HG03066 (cell line): ENCODE results near the gene JPH3.
"Not testable (repeated sequence)": the region's sequence is repeated elsewhere in the genome, so short reads cannot be mapped to it uniquely, and the experiment has no call there.

Source experiments
- ATAC-seq: cut with Tn5 transposase; IDR thresholded peaks from one replicate; pipeline ENCODE4 v1.9.1; 2021; ENCODE audit warnings: low read depth; ENCODE audit not compliant: unreplicated experiment

The JPH3 gene

DNA sequence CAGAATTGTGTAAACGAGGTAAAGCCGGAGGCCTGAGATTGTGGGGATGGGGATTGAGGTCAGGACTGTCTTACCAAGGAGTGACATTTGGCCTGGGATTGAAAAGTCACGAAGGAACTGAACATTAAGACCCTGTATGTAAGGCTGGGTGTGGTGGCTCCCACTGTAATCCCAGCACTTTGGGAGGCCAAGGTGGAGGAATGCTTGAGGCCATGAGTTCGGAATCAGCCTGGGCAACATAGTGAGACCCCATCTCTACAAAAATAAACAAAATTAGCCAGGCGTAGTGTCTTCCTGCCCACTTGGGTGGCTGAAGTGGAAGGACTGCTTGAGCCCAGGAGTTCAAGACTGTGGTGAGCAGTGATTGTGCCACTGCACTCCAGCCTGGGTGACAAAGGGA, 75.5 kb downstream of the JPH3 start:
- ATAC-seq = no peak

DNA sequence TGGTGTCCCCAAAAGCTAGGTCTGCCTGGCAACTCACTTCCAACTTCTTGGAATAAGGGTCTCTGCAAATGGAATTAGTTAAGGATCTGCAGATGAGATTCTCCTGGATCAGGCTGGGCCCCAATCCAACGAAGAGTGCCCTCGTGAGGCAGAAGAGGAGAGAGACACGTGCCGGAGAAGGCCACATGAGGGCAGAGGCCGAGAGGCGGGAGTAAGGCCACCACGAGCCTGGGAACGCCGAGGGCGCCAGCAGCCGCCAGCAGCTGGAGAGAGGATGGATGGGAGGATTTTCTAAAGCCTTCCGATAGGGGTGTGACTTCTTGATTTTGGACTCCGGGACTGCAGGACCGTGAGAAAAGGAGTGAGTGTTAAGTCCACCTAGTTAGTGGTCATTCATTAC, 76.3 kb downstream of the JPH3 start:
- ATAC-seq = no peak

DNA sequence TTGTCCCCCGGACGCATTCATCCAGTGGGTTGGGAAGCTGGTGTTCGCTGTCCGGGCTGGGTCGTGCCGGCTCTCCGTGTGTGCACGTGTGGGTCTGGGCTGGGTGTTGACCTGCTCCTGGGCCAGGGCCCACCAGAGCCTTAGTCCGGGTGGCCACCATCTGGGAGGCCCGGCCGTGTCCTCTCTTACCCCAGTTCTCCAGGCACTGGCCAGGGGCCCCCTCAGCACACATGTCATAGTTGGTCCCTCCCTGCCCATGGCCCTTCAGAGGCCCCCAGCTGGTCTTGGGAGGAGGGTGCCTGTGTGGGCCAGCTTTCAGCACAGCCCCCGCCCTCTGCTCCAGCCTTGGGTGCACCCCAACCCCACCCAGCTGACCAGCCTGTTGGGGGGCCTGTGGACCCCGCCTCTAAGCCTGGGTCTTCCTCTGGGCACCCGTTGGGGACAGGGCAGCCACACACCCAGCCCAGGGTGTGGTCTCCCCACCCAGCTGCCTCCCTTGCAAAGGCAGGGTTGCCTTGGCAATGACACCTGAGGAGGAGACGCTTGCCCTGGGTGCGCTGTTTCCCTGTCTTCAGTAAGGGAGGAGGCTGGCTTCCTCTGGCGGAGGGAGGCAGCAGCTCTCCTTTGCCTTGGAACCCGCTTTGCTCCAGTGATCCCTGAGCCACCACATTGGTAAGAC, 77.4 kb downstream of the JPH3 start:
- no peak for ATAC-seq

DNA sequence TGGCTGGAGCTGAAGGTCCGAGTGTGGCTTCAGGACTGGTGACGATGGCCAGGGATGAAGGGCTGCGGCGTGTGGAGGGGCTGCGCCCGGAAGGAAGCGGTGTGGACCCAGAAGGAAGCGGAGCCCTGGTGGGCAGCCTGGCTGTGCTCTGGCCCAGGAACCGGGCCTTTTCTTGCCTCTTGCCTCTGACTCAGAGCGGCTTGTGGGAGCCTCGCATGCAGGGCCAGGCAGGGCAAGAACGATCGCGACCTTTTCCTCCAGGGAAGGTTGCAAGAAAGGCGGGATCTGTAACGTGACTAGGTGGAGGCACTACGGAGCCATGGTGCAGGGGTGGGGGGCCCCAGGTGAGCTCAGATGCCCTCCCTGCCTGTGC, 78.0 kb downstream of the JPH3 start:
- ATAC-seq = no peak

DNA sequence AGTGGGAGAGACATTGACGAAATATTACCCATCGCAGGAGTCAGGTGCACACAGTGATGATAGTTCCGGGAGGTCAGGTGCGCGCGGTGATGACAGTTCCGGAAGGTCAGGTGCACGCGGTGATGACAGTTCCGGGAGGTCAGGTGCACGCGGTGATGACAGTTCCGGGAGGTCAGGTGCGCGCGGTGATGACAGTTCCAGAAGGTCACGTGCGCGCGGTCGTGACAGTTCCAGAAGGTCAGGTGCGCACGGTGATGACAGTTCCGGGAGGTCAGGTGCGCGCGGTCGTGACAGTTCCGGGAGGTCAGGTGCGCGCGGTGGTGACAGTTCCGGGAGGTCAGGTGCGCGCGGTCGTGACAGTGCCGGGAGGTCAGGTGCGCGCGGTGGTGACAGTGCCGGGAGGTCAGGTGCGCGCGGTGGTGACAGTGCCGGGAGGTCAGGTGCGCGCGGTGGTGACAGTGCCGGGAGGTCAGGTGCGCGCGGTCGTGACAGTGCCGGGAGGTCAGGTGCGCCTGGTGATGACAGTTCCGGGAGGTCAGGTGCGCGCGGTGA, 78.8 kb downstream of the JPH3 start:
- not testable (repeated sequence) for ATAC-seq

DNA sequence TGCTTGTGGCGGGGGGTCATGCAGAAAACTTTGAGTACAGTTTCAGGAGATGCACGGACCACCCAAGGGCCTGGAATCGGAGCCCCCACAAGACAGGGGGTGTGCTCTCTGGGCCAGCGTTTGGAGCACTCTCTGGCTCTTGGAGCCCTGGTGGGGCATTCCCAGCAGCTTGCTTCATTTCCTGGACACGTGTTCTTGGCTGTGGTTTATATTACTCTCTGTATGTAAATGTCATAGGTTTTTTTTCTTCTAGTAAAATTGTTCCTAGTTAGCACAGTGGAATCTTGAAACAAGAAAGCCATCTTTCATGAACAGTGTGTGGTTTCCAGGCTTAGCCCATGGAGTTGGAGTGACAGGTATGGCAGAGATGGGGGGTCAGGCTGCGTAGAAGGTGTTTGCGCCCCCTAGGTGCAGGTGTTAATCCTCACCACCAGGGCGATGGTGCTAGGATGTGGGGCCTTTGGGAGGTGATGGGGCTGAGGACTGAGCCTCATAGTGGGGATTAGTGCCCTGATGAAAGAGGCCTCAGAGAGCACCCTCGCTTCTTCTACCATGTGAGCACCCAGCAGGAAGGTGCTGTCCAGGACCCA, 79.8 kb downstream of the JPH3 start:
- ATAC-seq = no peak

DNA sequence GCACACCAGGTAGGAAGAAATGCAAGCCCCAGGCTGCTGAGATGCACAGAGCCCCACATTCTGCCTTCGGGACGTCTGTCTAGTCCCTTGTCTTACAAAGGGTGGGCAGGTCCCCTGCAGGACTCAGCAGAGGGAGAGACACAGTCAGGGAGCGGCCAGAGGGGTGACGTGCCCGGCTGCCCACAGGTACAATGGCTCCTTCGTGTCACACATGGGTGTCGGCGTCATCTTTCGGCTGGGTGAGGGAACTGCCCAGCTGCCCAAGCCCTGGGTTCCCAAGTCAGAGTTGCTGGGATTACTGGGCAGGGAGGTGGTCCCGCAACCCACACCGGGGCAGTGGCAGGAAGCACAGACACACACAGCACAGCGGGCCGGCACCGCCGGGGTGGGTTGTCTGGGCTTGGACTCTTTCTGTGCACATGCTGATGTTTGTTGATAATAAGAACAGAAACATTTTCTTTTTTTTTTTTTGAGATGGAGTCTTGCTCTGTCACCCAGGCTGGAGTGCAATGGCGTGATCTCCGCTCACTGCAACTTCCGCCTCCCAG, 80.6 kb downstream of the JPH3 start:
- ATAC-seq = no peak

DNA sequence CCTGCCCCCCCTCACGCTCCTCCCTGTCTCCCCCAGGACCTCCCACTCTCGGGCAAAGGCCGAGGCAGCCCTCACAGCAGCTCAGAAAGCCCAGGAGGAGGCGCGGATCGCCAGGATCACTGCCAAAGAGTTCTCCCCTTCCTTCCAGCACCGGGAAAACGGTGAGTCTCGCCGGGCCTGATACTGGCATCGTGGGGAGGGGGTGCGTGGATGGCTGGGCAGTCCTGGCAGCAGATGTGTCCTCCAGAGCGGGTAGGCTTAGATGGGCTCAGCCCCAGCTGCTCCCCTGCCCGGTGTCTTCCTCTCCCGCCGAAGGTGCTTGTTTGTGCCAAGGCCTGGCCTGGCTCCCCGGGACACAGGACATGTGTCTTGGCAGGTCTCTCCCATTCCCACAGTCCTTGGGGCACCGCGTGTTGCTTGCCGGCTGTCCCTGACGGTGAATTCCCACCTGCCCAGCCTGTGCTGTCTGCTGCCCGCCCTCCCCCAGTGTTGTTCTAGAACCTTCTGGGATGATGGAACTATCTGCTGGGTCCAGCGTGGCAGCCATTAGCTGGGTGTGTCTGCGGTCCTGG, 81.9 kb downstream of the JPH3 start:
- ATAC-seq = no peak

DNA sequence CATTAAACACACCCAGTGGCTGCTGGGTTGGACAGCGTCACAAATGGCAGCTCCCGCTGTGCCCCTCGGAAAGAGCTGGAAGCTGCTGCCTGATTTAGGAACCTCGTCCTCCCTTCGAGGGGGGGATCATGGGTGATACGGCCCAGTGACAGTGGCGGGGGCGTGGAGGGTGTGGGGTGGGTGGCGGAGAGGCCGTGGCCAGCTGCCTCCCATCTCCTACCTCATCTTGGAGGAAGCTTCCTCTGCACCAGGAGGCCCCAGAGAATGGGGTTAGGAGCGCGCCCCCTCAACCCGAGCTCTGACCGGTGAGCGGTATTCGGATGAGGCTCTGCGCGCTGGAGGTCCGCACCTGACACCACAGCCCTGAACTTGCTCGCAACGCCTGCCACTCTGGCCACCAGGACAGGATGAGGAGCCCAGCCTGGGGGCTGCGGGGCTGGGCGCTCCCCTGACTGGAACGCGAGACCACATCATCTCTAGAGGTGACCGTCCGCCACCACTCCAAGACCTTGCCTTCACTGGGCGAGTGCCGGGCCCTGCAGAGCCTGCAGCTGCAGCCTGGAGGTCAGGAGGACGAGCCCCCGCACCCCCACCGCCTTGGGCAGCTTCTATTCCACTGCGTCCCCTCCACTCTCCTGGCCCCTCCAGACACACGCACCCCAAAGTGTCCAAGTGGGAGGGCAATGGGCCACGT, 82.5 kb downstream of the JPH3 start:
- ATAC-seq = no peak

DNA sequence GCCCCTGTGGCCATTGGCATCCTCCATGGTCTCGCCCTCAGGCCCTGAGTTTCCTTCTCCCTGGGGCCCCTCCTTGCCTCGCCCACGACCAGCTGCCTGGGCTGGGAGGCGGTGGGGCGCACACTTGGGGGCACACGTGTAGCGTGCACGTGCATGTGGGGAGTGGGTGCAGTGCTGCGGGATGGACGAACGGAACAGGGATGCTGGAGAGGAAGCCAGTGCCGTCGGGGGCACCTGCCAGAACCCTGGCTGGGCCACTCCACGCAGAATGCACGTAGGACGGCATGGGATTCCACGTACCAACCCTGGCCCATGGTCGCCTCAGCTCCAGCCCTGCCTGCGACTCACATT, 83.1 kb downstream of the JPH3 start:
- no peak for ATAC-seq

DNA sequence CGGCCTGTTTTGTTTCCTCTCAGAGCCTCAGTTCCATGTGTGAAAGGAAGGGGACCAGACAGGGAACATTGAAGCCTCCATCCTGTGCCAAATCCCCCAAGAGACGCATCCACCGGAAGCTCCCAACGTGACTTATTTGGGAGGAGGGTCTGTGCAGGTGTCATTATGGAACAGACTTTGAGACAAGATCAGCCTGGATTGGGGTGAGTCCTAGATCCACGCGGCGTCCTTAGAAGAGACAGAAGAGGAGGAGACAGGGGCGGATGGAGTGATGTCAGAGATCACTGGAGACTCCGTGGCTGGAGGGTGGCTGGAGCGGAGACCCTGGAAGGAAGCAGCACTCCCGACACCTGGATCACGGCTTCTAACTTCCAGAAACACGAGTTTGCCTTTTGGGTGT, 83.5 kb downstream of the JPH3 start:
- ATAC-seq = no peak

DNA sequence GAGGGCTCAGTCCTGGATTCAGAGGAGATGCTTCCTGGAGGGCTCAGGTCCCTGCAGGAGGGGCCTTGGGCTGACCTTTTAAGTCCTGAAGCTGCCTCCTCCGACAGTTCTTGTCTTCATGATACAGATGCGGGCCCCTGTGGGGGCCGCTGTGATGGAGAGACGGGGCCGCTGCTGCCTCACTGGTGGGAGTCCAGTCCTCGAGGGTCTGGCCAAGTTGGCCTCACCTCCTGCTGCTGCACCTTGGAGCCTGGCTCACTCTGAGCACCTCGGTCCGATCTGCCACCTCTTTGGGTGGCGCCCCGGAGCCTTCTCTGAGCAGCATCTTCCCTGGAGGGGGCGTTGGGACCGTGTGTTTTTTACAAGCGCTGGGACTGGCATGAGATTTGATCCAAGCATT, 84.4 kb downstream of the JPH3 start:
- no peak for ATAC-seq

DNA sequence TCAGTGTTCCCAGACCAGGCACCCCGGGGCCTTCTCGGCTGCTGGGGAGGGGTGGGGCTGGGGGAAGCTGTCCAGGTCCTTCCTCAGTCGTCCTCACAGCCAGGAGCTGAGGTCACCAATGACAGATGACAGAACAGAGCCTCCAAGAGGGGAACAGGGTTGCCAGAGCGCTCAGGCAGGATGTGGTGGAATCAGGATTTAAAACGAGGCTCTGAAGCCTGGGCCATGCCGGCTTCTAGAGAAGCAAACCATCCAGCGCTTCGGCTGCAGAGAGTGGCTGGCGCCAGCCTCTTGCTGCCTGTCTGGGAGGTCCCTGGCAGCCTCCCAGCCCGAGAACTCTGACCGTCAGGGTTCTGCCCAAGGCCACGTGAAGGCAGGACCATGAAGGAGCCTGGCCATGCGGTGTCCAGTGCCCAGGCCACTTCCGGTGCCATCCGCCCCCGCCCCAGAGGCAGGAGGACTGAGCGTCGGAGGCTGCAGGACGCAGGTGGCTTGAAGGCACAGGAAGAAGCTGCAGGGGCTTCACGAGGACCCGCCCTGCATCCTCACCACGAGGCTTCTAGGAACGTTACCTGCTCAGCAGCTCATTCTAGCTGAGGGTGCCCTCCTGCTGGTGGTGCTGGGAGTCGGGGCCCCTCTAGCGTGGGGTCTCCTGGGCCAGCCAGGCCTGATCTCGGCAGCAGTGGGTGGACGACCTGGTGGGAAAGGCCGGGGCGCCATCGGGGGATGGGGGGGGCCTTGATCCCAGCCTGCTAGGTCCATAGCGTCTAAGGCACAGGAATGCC, 85.0 kb downstream of the JPH3 start:
- ATAC-seq = no peak

DNA sequence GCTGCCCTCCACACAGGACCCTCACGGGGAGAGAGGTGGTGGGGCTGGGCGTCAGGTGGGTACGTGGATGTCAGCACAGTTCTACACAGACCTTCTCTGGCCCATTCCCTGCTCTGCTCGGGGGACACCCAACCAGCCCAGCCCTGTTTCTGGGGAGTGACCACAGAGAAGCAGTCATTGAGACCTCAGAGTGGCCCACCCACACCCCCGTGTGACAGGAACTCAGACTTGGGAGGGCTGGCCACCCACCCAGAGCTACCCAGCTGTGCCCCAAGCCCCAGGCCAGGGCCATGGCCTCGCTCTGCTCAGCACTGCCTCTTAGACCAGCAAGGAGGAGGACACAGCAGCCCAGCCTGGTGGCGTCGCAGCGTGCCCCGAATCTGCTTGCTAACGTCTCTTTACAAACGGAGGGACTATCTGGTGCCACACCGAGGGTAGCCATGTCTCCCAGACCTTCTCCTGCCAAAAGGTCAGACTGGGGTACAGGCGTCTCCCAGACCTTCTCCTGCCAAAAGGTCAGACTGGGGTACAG, 85.8 kb downstream of the JPH3 start:
- ATAC-seq = no peak

DNA sequence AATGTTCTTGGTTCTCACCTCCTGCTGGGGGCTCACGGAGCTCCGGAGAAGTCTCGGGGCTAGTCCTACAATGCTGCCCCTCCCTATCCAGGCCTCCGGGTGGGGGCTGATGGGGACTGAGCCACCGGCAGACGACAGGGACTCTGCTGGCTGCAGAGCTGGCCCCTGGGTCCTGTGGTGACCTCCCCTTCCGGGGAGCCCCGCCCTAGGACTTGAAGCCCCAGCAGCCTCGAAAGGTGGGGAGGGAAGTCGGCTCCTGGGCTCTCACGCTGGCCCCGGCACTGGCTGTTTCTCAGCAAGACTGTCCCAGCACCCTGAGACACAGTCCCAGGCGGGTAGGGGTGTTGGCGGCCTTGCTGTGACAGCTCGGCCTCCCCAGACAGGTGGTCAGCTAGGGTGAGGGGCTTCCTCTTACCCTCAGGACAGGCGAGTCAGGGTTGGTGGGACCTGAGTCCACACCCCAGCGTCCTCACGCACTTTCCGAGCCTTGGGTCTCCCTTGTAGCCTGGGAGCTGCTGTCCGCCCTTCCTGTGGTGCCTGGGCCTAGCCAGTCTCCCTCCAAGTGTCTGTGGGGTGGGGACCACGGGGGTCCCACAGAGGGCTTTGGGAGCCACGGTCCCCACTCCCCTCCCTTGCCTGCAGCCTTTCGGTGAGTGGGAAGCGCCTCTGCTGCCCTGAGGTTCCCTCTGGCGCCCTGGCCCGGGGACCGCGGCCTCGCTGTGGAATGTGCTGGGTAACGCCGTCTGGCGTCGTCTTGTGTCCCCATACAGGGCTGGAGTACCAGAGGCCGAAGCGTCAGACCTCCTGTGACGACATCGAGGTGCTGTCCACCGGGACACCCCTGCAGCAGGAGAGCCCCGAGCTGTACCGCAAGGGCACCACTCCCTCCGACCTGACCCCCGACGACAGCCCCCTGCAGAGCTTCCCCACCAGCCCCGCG, 86.8 kb downstream of the JPH3 start:
- no peak for ATAC-seq

DNA sequence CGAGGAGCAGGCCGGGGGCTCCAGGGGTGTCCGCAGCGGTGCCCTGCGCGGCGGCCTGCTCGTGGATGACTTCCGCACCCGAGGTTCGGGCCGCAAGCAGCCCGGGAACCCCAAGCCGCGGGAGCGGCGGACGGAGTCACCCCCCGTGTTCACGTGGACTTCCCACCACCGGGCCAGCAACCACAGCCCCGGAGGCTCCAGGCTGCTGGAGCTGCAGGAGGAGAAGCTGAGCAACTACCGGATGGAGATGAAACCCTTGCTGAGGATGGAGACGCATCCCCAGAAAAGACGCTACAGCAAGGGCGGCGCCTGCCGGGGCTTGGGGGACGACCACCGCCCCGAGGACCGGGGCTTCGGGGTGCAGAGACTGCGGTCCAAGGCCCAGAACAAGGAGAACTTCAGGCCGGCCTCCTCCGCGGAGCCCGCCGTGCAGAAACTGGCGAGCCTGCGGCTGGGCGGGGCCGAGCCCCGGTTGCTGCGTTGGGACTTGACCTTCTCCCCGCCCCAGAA, 87.7 kb downstream of the JPH3 start:
- no peak for ATAC-seq

DNA sequence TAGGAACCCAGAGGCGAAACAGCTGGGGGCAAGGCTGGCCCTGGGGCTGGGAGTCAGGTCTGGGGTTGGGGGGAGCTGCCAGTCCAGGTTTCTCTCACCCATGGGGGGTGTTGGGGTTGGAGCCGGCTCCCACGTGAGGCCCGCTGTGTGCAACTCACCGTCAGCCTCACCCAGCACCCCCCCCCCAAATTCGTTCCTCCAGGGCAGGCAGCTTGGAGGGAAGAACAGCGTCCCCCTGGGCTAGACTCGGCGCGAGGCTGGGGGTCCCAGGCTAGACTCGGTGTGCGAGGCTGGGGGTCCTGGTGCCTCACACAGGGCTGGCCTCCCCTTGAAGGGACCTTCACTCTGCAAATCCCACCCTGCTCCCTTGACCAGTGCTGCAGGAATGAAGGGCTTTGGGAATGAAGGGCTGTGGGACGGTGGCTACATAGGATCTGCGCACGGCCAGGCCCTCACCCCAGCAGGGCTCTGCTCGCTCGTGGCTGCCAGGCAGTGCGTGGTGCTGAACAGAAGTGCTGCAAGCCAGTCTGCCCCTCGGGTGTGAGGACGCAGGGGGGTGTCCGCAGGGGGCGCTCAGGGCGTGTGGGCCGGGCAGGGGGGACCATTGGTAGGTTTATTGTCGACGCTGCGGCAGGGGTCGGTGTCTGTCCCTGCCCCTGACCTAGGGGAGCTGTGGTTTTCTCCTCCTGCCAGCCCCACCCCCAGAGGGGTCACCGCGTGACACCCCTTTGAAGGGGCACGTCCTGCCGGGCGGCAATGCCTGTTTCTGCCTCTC, 88.8 kb downstream of the JPH3 start:
- no peak for ATAC-seq

DNA sequence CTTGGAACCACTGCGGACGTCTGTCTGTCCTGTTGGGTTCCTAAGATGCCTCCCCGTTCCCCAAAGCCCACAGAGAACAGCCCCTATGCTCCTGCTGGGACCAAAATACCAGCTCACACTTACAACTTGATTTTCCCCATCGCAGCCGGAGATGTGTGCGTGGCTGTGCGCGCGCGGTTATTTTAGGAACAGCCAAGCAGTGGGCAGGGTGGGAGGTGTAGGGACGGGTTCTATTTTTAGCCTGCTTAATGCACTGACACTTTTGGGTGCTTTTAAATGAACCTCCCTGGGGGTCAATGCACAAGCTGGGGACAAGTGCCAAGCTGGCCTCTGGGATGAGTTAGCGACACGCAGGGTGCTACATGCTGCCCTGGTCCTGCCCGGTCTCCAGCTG, 89.4 kb downstream of the JPH3 start:
- no peak for ATAC-seq
